H9 (cell line): ENCODE measurements around the gene CLDN16. TPM values are rescaled to one million over a fixed set of nuclear protein-coding genes. Genes with fewer than 3 reads are reported as not detected.

ENCODE experiments used
- DNase-seq: peaks from one replicate; pipeline ENCODE4 v3.0.0-alpha.2; 2017
- H2AFZ ChIP-seq: one replicate; pipeline ENCODE4 v1.6.1; 2013; ENCODE audit warnings: mild to moderate bottlenecking, low read length, control low read depth, moderate library complexity
- H2AK5ac ChIP-seq: 2 replicates; pipeline ENCODE4 v1.6.1; 2013; ENCODE audit warnings: low read length, control low read depth, mixed read lengths; ENCODE audit not compliant: insufficient read length
- H2BK120ac ChIP-seq: one replicate; pipeline ENCODE4 v1.6.1; 2013; ENCODE audit warnings: low read depth, mild to moderate bottlenecking, low read length, control low read depth, inconsistent platforms; ENCODE audit not compliant: poor library complexity, severe bottlenecking
- H2BK12ac ChIP-seq: 2 replicates; pipeline ENCODE4 v1.6.1; 2013; ENCODE audit warnings: low read length, control low read depth, mixed read lengths, low read depth; ENCODE audit not compliant: insufficient read length
- H2BK15ac ChIP-seq: 2 replicates; pipeline ENCODE4 v1.6.1; 2013; ENCODE audit warnings: low read depth, low read length, control low read depth
- H2BK20ac ChIP-seq: one replicate; pipeline ENCODE4 v1.6.1; 2013; ENCODE audit warnings: low read depth, mild to moderate bottlenecking, low read length, control low read depth, inconsistent platforms; ENCODE audit not compliant: poor library complexity, severe bottlenecking
- H2BK5ac ChIP-seq: 2 replicates; pipeline ENCODE4 v1.6.1; 2013; ENCODE audit warnings: low read length, control low read depth, mixed read lengths; ENCODE audit not compliant: insufficient read length
- H3K14ac ChIP-seq: 2 replicates; pipeline ENCODE4 v1.6.1; 2013; ENCODE audit warnings: low read length, control low read depth; ENCODE audit not compliant: insufficient read depth
- H3K18ac ChIP-seq: 2 replicates; pipeline ENCODE4 v1.6.1; 2013; ENCODE audit warnings: low read depth, mild to moderate bottlenecking, mixed read lengths, low read length, control low read depth; ENCODE audit not compliant: insufficient read length
- H3K23ac ChIP-seq: 2 replicates; pipeline ENCODE4 v1.6.1; 2013; ENCODE audit warnings: low read length, control low read depth, mixed read lengths, low read depth; ENCODE audit not compliant: insufficient read length
- H3K23me2 ChIP-seq: 2 replicates; pipeline ENCODE4 v1.6.1; 2013; ENCODE audit warnings: low read depth, mild to moderate bottlenecking, mixed read lengths, low read length, control low read depth; ENCODE audit not compliant: insufficient read length, poor library complexity, severe bottlenecking
- H3K27ac ChIP-seq: 2 replicates; pipeline ENCODE4 v1.5.1; 2013; ENCODE audit warnings: low read length, control low read depth, mixed read lengths, low read depth; ENCODE audit not compliant: insufficient read length
- H3K27me3 ChIP-seq: 2 replicates; pipeline ENCODE4 v1.6.1; 2013; ENCODE audit warnings: low read length, control low read depth, inconsistent platforms; ENCODE audit not compliant: insufficient read depth
- H3K4ac ChIP-seq: 2 replicates; pipeline ENCODE4 v1.6.1; 2013; ENCODE audit warnings: low read depth, mild to moderate bottlenecking, control low read depth, inconsistent platforms, low read length, moderate library complexity
- H3K4me1 ChIP-seq: 2 replicates; pipeline ENCODE4 v1.6.1; 2013; ENCODE audit warnings: low read length, control low read depth, inconsistent platforms; ENCODE audit not compliant: insufficient read depth
- H3K4me2 ChIP-seq: 2 replicates; pipeline ENCODE4 v1.6.1; 2013; ENCODE audit warnings: low read length, control low read depth, mixed read lengths; ENCODE audit not compliant: insufficient read length, insufficient read depth
- H3K56ac ChIP-seq: 2 replicates; pipeline ENCODE4 v1.6.1; 2013; ENCODE audit warnings: low read depth, mild to moderate bottlenecking, mixed read lengths, low read length, control low read depth; ENCODE audit not compliant: insufficient read length
- H3K79me1 ChIP-seq: 2 replicates; pipeline ENCODE4 v1.6.1; 2013; ENCODE audit warnings: low read depth, mild to moderate bottlenecking, moderate library complexity, low read length, control low read depth, inconsistent platforms; ENCODE audit not compliant: insufficient read depth, poor library complexity, severe bottlenecking
- H3K79me2 ChIP-seq: 2 replicates; pipeline ENCODE4 v1.6.1; 2013; ENCODE audit warnings: low read length, control low read depth, inconsistent platforms; ENCODE audit not compliant: insufficient read depth
- H3K9ac ChIP-seq: 2 replicates; pipeline ENCODE4 v1.6.1; 2013; ENCODE audit warnings: low read length, control low read depth, mixed read lengths; ENCODE audit not compliant: insufficient read length; ENCODE audit errors: extremely low read depth
- H3K9me3 ChIP-seq: one replicate; pipeline ENCODE4 v1.6.1; 2013; ENCODE audit warnings: low read depth, low read length, inconsistent platforms; ENCODE audit not compliant: control insufficient read depth
- H3T11ph ChIP-seq: one replicate; pipeline ENCODE4 v1.6.1; 2013; ENCODE audit warnings: mild to moderate bottlenecking, low read length, control low read depth, inconsistent platforms
- H4K20me1 ChIP-seq: one replicate; pipeline ENCODE4 v1.6.1; 2013; ENCODE audit not compliant: control insufficient read depth, insufficient read length, insufficient read depth
- H4K5ac ChIP-seq: 2 replicates; pipeline ENCODE4 v1.6.1; 2013; ENCODE audit warnings: low read depth, mild to moderate bottlenecking, mixed read lengths, low read length, control low read depth; ENCODE audit not compliant: insufficient read length
- H4K8ac ChIP-seq: replicated peaks from 2 replicates; pipeline ENCODE4 v1.6.1; 2013; ENCODE audit warnings: low read length, control low read depth, mixed read lengths, low read depth; ENCODE audit not compliant: insufficient read length
- H4K91ac ChIP-seq: 2 replicates; pipeline ENCODE4 v1.6.1; 2013; ENCODE audit warnings: low read depth, mild to moderate bottlenecking, moderate library complexity, mixed read lengths, low read length, control low read depth; ENCODE audit not compliant: insufficient read length
- H3K27ac Mint-ChIP-seq, 3 experiments: 2 replicates in 2 of 3; 3 replicates in 1 of 3; pipeline ENCODE4 v1.8.0; 2020 to 2021; ENCODE audit warnings: mixed read lengths in 3 of 3, mild to moderate bottlenecking in 1 of 3, moderate library complexity in 1 of 3
- H3K27me3 Mint-ChIP-seq: 2 replicates; pipeline ENCODE4 v1.8.0; 2021; ENCODE audit warnings: low read depth, mild to moderate bottlenecking, moderate library complexity, mixed read lengths
- H3K36me3 Mint-ChIP-seq, 3 experiments: 2 replicates in 2 of 3; 3 replicates in 1 of 3; pipeline ENCODE4 v1.8.0; 2020 to 2021; ENCODE audit warnings: low read depth in 3 of 3, mixed read lengths in 3 of 3; ENCODE audit not compliant: insufficient read depth in 1 of 3
- H3K4me1 Mint-ChIP-seq, 2 experiments: 2 replicates each; pipeline ENCODE4 v1.8.0; 2020; ENCODE audit warnings: mixed read lengths in 2 of 2
- H3K4me3 Mint-ChIP-seq, 2 experiments: 2 replicates in 1 of 2; 3 replicates in 1 of 2; pipeline ENCODE4 v1.8.0; 2020 to 2021; ENCODE audit warnings: mild to moderate bottlenecking in 2 of 2, mixed read lengths in 2 of 2, moderate library complexity in 1 of 2
- H3K9me3 Mint-ChIP-seq, 2 experiments: 2 replicates in 1 of 2; 3 replicates in 1 of 2; pipeline ENCODE4 v1.8.0; 2020; ENCODE audit warnings: mild to moderate bottlenecking in 2 of 2, mixed read lengths in 2 of 2, moderate library complexity in 1 of 2
- WGBS: extraction: QIAGEN DNeasy Blood & Tissue Kit; methylation state at CpG from one replicate; pipeline ENCODE4 v1.1.7; 2013; ENCODE audit warnings: missing lambda C conversion rate, low lambda C conversion rate, mixed read lengths; ENCODE audit not compliant: insufficient read length; ENCODE audit errors: extremely low coverage; 5-methylcytosine and 5-hydroxymethylcytosine counted together
- total RNA-seq: library from RNA; stranded (reverse); gene quantifications from 2 replicates; pipeline ENCODE4 v1.2.1, GENCODE V29; 2021
- TF ChIP-seq, protein P1 (sequence below): fragments of 200-600 bp; sonication (generic); conservative IDR thresholded peaks from 3 replicates; pipeline ENCODE4 v1.8.0; 2021; ENCODE audit warnings: antibody characterized with exemption, mild to moderate bottlenecking

The CLDN16 gene
- total RNA-seq, 1 experiment from 2014 or later: not detected

DNA sequence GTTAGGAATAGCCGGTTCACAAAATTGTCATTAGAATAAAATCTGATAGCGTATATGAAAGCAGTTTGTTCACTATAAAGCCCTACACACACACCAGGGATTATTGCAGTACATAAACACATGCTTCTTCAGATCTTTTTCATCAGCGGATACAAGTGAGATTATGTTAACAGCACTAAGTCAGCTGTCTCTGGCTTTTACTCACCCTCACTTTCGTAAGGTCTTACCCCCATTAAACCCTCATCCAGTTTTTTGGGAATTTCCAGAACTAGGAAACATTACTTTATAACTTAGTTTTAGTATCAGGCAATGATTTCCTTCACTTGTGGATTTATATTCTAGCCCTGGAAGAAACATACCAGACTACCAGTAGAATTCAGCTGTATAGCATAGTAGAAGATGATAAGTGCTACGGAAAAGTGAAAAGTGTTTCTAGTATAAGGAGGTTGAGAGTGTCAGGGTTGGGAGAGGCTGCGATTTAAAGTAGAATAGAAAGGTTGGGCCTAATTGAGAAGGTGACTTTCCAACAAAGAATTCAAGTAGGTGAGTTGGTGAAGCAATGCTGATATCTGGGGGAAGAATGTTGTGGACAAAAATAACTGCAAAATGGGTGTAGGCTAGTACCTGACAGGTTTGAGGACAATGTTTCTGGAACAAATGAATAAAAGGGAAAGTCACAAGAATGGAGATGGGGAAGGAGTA is 39.0 kb downstream of the CLDN16 start:
- Histone ChIP-seq H3K4me1 (no peaks in the 10 kb centered on the region), H3K27me3 (no peaks in the 10 kb centered on the region), H4K8ac (no peak overlapping the region), H3K27ac (no peak overlapping the region), H2BK15ac (no peak overlapping the region), H3T11ph (no peak overlapping the region), H3K9me3 (no peaks in the 10 kb centered on the region), H3K23me2 (no peaks in the 10 kb centered on the region), H2BK12ac (no peak overlapping the region), H2AK5ac (no peak overlapping the region), H2AFZ (no peak overlapping the region), H3K79me1 (no peaks in the 10 kb centered on the region), H2BK20ac (no peak overlapping the region), H4K91ac (no peak overlapping the region), H2BK120ac (no peak overlapping the region), H3K18ac (no peak overlapping the region), H3K9ac (no peak overlapping the region), H3K4me2 (no peak overlapping the region), H3K4ac (no peak overlapping the region), H4K20me1 (no peaks in the 10 kb centered on the region), H4K5ac (no peak overlapping the region), H3K14ac (no peak overlapping the region), H3K79me2 (no peaks in the 10 kb centered on the region), H3K56ac (no peak overlapping the region), H2BK5ac (no peak overlapping the region), H3K23ac (no peak overlapping the region)
- no CpG with 5 or more reads among the region's 6 CpGs for WGBS
- no peak overlapping the region for H3K4me3 Mint-ChIP-seq
- TF ChIP-seq, protein P1, sequence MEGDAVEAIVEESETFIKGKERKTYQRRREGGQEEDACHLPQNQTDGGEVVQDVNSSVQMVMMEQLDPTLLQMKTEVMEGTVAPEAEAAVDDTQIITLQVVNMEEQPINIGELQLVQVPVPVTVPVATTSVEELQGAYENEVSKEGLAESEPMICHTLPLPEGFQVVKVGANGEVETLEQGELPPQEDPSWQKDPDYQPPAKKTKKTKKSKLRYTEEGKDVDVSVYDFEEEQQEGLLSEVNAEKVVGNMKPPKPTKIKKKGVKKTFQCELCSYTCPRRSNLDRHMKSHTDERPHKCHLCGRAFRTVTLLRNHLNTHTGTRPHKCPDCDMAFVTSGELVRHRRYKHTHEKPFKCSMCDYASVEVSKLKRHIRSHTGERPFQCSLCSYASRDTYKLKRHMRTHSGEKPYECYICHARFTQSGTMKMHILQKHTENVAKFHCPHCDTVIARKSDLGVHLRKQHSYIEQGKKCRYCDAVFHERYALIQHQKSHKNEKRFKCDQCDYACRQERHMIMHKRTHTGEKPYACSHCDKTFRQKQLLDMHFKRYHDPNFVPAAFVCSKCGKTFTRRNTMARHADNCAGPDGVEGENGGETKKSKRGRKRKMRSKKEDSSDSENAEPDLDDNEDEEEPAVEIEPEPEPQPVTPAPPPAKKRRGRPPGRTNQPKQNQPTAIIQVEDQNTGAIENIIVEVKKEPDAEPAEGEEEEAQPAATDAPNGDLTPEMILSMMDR: no peak
- no peaks in the 10 kb centered on the region for H3K36me3 Mint-ChIP-seq
- no peaks in the 10 kb centered on the region for H3K9me3 Mint-ChIP-seq
- no peak for DNase-seq
- H3K27me3 Mint-ChIP-seq: no peaks in the 10 kb centered on the region
- H3K27ac Mint-ChIP-seq: no peak overlapping the region
- no peaks in the 10 kb centered on the region for H3K4me1 Mint-ChIP-seq
